ENCODE data around the gene RAB3A.
"Not testable (repeated sequence)": the region's sequence is repeated elsewhere in the genome, so short reads cannot be mapped to it uniquely, and the experiment has no call there.

The RAB3A gene

DNA sequence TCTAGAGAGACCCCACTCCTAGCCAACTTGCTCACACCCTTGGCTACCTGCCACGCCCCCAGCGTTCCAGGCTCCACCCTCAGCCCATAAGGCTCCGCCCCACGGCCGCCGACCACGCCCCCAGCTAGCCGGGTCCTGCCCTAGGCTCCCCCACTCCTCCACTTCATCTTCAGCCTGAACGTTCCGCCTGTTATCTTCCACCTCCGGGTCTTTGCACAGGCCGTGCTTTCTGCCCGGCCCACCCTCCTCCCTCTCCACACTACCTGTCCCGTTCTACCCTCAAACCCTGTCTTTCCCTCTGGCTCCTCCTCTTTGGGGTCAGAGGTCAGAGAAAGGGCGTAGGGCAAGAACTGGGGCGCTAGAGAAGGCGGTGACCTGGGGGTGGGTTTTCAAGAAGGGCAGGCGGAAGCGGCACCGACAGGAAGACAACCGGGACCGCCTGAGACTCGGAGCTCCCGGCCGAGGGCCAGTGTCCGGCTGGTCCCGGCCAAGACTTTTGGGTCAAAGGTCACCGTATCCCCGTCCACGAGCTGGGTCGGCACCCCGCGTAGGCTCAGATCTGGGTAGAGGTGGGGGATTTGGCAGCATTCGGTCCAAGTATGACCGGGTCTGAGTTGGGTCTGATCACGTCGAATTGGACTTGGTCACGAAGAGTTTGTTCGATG, 20.1 kb upstream of the RAB3A start:
- DNase-seq (ENCODE audit: low spot score): no peak

DNA sequence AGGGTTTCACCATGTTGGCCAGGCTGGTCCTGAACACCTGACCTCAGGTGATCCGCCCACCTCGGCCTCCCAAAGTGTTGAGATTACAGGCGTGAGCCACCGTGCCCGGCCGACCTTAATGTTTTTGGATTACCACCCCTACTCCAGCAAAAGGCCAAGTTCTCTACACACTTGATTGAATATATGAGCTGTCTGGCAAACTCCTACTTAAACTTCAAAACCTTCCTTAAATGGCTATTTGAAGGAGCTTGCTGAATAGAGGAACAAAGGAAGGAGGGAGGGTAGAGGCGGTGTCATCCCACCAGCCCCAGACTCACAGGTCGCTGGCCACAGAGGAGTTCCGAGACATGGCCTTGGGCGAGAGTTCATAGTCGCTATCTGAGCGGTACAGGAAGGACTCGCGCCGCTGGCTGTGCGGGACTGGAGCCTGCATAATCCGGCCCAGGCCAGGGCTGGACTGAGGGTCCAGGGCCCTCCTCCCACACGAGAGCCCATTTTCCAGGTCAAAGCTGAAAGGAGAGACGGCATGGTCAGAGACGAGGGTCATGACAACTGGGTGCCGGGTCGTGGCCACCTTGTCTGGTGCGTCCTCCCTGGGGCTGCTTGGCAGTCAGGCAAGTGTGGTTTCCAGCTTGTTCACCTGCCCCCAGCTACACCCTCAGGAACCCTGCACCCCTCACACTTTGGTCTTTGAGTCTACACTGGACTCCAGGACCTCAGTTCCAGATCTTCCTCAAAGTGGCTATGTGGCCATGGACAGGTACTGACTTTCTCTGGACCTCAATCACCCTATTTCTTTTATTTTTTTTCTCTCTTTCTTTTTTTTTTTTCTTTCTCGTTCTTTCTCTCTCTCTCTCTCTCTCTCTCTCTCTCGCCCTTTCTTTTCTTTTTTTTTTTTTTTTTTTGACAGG, 18.2 kb upstream of the RAB3A start:
- DNase-seq (ENCODE audit: low spot score): no peak

DNA sequence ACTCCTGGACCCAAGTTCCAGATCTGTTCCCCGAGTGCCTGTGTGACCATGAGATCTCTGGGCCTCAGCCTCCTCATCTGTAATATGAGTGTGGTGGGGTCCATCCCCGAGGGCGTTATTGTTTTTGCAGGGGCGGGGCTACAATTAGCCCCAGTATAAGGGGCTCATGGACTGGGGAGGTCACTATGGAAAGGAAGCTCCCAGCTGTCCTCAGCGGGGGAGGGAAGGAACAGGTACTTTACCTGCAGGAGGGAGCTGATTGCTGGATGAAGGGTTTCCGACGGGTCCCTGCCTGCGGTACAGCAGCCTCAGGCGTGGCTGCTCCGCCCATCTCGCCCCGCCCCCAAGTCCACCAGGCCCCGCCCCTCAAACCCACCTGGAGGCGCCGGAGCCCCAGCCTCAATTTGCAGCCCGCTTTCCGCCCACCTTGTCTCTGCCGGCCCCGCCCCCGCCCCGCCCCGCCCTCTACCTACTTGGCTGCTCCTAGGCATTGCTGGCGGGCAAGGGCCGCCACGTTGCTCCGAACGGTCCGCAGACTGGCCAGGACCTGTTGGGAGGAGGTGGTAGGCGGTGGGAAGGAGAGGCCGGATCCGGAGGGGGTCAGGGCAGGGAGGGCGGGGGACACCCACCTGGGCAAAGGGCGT, 16.9 kb upstream of the RAB3A start:
- no peak for DNase-seq (ENCODE audit: low spot score)

DNA sequence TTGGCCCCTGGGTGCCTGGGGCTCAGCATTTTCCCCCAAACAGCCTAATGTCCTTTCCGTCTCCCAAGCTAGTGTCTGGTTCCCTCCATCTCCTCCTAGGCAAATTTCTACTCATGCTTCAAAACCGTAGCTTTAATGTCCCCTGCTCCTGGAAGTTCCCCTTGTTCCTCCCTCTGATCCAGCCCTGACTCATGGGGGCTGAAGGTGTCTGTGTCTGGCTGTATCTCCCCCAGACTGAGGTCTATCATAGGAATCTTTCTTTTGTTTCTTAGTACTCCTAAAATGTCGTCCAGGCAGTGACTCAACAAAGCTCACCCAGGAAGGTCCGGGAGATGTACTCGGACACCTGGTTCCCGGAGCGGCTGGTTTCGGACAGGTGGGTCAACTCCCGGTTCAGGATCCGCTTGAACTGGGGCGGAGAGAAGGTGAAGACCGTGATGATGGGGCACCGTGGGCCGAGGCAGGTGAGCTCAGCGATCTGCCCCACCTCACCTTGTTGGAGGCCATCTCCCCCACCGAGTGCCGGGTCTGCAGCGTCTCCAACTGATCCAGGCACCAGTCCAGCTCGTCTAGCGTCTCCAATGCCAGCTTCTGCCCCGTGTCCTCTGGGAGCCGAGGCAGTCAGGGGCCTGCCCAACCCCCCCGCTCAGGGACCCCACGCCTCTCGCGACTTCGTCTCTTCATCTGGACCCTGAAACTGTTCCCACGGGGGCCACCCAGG, 16.2 kb upstream of the RAB3A start:
- no peak for DNase-seq (ENCODE audit: low spot score)

DNA sequence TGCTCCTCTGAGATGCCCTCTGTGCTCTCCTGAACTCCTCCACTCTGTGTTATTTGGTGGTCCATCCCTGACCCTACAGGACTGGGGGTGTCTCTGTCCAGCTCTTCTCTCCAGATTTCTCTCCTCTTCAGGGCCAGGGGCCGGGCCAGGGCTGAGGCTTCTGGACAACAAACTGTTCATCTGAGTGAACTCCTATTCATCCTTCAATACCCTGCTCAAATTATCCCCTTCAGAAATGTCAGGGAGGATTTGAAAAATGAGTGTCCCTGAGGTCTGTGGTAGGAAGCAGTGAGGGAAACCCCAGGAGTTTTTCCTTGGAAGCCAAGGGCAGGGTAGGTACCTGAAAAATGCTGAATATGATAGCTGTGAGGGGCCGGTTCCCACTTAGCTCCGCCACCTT, 14.8 kb upstream of the RAB3A start:
- no peak for DNase-seq (ENCODE audit: low spot score)

DNA sequence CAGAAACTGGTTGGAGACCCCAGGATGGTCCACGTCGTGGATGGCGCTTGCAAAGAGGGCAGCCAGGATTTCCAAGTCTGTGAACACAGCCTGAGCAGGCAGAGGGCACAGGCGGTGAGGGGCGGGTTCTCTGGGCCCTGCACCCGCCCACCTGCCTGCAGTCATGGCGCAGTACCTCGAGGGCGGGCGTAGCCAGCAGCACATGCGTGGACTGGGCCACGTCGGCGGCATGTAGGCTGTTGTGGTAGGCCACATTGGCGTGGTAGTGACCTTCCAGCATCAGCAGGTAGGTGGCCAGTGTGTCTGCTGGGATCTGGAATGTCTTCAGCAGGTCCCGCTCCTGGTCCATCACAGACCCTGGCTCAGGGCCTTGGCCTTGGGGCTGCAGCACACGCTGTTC, 14.3 kb upstream of the RAB3A start:
- no peak for DNase-seq (ENCODE audit: low spot score)

DNA sequence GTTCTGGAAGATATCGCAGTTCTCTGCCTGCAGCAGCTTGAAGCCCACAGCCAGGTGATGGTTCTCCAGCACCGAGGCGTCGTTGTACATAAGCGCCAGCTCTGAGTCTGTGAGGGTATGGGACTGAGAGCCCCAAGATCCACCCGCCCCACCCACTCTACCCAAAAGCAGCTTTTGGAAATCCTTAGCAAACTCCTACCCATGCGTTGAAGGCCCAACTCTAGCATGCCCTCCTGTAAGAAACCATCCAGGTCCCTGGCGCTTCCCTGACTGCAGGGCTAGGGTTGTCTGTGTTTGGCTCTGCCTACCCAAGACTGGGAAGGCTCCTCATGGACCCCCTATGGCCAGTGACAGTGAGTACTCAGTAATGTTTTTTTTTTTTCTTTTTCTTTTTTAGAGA, 12.9 kb upstream of the RAB3A start:
- no peak for DNase-seq (ENCODE audit: low spot score)

DNA sequence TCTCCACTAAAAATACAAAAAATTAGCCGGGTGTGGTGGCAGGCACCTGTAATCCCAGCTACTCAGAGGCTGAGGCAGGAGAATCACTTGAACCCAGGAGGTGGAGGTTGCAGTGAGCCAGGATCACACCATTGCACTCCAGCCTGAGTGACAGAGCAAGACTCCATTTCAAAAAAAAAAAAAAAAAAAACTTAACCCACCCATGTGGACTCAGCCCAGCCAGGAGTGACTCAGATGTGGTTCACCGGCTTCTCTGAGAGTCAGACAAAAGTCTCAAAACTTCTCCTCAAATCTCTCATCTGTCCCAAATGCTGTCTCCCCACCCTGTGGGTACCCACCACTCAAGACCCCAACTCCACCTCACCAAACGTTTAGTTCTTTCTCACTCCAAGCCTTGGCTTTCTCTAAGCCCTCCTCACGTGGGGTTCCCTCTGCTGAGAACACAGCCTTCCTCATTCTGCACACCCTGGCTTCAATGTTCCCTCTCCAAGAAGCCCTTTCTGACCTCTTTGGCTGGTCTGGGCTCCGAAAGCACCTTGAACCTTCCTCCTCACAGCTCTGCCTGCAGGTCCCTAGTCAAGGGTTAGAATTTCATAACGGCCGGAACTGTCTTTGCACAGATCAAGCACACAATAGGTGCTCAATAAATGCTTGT, 11.1 kb upstream of the RAB3A start:
- peak; percentile 78 for DNase-seq (ENCODE audit: low spot score)

DNA sequence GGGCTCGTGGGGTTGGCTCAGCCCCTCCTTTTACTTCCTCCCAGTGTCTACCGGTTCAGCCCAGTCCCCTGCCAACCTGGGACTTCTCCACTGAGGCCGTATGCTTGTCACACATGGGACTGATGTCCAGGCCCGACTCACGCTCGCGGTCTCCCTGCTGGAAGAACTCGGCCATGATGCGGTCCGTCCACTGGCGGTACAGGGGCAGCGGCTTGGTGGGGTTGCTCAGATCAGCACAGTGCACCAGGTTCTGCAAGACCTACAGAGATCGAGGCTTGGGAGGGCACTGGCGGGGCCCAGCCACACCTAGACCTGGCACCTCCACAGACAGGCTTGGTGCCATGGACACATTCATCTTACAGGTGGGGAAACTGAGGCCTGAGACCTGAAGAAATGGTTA, 7.8 kb upstream of the RAB3A start:
- no peak for DNase-seq (ENCODE audit: low spot score)

DNA sequence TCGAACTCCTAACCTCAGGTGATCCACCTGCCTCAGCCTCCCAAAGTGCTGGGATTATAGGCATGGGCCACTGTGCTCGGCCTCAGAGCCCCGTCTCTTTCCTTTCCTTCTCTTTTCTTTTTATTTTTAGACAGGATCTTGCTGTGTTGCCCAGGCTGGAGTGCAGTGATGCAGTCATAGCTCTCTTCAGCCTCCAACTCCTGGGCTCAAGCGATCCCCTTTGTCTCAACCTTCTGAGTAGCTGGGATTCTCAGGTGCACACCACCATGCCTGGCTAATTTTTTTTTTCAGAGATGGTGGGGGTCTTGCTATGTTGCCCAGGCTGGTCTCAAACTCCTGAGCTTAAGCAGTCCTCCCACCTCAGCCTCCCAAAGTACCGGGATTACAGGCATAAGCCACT, 6.1 kb upstream of the RAB3A start:
- not testable (repeated sequence) for DNase-seq (ENCODE audit: low spot score)

DNA sequence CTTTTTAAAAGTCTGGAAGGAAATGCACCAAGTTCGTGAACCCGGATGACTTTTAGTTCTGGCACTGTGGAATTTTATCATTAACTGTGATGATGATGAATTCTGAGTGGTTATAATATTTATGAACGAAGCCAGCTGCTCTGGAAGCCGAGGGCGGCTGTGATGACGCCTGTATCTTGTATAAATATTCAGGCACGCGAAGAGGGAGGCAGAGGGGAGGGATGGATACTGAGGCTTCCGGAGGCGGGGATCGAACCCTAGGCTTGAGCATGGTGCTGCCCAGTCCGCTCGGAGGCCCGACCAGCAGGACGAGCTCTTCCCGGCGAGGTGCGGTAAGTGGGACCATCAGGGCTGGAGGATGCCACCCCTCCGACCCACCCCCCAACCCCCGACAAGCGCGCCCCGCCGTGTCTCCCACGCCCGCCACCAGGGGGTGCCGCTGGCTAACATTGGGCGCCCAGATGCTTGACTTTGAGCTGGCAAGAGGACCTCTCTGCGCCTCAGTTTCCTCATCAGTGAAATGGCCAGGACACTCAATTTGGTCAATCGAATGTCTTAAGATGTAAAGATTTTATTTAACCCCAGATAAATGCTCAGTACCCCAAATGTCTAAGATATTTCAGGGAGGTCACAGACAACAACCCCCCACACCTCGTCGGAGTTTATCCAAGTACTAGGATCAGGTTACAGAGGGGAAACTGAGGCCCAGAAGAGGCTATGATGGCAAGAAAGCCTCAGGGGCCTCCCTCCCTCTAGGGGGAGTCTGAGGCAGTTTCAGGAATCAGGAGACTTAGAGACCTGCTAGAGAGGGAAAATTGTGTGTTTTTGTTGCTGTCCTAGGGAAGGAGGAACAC, 4.5 kb upstream of the RAB3A start:
- DNase-seq (ENCODE audit: low spot score): peak; percentile 89

DNA sequence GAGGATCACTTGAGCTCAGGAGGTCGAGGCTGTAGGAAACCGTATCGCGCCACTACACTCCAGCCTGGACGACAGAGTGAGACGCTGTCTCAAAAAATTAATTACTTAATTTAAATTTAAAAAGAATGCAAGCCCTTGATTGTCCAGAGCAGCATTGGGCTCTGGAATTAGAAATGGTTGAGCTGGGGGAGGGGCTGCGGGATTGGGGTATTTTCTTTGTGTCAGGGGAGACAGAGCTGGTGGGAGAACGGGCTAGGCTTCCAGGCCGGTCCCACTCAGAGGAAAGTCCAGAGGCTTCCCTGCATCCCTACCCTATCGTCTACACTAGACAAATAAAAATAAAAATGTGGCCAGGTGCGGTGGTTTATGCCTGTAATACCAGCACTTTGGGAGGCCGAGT, 2.2 kb upstream of the RAB3A start:
- no peak for DNase-seq (ENCODE audit: low spot score)

DNA sequence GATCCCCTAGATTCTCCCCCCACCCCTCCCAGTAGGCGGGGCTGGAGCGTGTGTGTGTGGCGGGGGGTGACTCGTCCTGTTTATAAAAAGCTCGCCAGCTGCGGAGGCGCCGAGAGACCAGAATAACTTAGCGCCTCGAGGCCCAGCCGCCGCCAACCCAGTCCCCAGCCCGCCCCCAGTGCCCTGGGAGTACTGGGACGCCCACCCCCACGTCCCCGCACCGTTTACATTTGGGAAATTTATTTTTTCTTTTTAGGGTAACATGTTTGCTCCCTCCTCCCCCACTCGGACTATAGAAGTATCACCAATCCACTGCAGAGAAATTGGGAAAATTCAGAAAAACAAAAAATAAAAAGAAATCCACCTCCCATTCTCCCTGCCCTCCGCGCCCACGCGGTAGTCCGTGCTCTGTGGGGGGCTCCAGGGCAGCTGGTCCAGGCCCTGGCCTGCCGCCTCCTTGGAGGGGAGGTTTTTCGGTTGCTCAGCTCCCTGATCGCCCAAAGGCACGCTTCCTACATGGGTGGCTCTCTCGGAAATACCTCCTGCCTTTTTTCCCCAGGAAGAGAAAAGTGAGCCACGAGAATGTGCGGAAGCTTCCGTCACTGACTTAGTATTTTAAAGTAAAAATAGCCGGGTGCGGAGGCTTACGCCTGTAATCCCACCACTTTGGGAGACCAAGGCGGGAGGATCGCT, 1.5 kb upstream of the RAB3A start:
- DNase-seq (ENCODE audit: low spot score): peak; percentile 78

DNA sequence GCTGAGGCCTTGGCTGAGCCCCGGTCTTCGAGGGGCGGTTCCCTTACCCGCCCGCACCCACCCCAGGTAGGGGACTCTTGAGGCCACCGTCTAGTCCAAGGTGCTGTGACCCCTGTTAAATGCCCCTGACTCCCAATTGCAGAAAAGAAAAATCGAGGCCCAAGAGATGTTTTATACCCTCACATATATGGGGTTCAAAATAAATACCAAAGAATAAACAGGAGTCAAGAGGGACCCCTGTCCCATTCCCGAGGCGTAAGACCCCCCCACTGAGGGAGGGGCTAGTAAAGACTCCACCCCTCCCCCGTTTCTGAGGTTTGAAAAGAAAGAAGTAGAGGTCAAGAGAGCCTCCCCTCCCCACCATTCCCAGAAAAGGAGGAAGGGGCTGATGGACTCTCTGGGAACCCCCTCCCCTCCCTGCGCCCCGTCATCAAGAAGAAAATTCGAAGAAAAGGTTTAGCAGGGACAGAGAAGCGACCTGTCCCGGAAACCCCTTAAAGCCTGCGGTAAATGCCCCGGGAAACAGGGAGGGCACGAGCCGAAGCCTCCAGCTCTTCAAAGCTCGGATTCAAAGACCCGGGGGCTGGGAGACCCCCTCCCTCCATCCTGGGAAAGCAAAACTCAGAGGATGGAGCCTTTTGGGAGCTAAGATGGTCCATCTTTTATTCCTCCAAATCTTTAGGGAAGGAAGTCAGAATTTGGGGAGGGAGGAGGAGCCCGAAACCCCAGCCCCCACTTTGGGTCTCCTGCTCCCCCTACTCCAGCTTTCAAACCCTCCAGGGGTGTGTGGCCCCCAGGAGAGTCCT, 755 bp upstream of the RAB3A start:
- peak; percentile 12 for DNase-seq (ENCODE audit: low spot score)

DNA sequence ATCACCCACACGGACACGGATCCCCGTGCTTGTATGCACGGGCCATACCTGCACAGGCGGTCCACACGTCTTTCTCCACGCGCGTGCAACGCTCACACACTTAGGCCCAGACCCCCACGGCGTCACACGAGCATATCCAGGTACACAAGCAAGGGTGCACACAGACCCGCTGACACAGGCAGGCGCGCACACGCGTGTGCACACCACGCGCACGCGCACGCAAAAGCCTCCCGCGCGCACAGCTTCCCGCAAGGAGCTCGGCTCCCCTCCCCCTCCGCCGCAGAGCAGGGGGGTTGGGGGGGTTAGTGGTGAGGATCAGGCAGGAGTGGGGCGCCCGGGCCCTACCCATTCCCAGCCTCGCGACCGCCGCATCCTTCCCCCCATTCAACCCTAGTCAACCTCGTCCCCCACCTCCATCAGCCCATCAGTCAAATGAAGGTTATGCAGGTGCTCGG, 407 bp downstream of the RAB3A start:
- peak; percentile 22 for DNase-seq (ENCODE audit: low spot score)

DNA sequence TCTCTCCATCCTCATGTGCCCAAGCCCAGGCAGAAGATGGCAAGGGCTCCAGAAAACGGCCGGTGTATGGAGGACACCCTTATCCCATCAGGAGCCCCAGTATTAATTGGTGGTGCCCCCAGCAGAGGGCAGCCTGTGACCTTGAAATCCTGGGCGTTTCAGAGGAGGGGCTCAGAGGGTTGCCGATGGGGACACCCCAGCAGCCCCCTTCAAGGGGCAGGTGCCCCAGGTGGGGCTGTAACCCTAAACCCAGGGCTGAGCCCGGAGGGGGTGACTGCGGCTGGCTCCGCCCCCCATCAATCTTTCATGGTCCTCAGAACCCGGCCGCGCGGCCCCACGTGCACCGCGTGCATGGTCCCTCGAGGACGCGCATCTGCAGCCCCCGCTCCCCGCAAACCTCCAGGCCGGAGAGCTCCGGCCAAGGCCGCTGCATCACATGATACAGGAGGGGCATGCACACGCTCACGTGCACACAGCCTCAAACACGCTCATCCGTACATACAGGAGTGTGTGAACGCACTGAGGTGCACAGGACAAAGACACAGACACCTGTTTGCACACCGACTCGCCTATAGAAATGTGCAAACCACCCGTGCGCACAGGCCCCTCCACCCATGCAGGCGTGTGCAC, 949 bp downstream of the RAB3A start:
- no peak for DNase-seq (ENCODE audit: low spot score)

DNA sequence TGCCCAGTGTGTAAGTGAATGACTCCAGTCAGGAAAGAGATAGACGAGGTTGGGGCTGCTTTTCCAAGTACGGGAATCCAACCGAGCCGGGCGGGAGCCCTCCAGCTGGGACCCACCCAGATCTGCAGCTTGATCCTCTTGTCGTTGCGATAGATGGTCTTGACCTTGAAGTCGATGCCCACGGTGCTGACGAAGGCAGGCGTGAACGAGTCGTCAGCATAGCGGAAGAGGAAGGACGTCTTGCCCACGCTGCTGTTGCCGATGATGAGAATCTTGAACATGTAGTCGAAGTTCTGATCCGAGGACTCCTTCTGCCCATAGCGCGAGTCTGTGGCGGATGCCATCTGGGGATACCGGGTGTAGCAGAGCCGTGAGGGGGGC, 1.5 kb downstream of the RAB3A start:
- no peak for DNase-seq (ENCODE audit: low spot score)

DNA sequence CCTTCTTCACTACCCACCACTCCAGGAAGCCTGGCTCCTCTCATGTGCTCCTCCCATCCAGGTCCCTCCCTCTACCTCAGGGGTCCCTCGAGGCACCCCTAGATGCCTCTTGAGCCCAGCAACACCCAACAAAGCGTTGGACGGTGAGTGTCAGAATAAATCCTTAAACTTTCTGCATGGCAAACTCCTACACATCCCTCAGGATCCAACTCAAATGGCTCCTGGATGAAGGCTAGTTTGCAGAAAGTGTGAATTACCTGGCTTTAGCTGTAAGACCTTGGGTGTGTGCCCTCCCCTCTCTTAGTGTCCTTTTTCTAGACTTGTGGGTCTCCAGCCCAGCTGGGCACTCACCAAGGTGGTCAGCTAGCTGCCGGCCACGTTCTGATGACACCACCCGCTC, 5.5 kb downstream of the RAB3A start:
- no peak for DNase-seq (ENCODE audit: low spot score)

DNA sequence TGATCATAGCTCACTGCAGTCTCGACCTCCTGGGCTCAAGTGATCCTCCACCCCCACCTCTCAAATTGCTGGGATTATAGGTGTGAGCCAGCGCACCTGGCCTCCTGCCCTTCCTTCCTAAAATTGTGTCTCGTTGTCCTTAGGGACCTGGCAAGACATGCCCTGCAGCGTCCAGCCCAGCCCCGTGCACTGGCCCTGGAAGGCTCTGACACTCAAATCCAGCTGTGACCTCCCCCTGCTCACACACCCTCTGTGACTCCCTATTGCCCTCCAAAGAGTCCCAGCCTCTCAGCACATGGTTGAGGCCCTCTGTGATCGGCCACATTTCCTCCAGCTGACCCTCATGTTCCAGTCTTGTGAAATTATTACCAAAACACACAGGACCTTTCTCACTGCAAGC, 5.9 kb downstream of the RAB3A start:
- no peak for DNase-seq (ENCODE audit: low spot score)
